DMS79 treated with DMSO at 0.1 percent for 48 hours (cell line): ENCODE data around the gene GRM5.
"Not testable (repeated sequence)": the region's sequence is repeated elsewhere in the genome, so short reads cannot be mapped to it uniquely, and the experiment has no call there.

Experiments
- DNase-seq: peaks from one replicate; lab custom pipeline; 2025; lab: John Stamatoyannopoulos, UW

GRM5 gene

DNA sequence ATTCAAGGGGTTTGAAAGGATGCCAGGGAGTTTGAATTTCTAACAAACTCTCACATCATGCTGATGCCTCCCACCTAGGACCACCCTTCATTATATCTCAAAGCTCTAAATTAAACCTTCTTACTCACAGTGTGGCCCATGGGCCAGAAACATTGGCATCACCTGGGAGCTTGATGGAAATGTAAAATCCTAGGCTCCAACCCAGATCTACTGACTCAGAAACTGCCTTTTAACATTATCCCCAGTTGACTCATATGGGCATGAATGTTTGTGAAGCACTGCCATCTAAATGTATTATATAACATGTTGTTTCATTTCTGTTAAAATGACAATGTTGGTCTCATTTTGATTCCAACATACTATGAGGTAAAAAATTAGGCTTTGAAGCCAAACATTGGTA is 90.3 kb downstream of the GRM5 start:
- DNase-seq, result not testable (repeated sequence)

GRCh38 chr11:88972210-88972609 is 93.6 kb downstream of the GRM5 start:
- DNase-seq, result no peak

- not testable (repeated sequence) for DNase-seq
Measured at GRCh38 chr11:88961621-88962020, 104.2 kb downstream of the GRM5 start.

GRCh38 chr11:88959857-88960256 is 105.9 kb downstream of the GRM5 start:
- not testable (repeated sequence) for DNase-seq

GRCh38 chr11:88950975-88951374 is 114.8 kb downstream of the GRM5 start:
- no peak for DNase-seq

DNA sequence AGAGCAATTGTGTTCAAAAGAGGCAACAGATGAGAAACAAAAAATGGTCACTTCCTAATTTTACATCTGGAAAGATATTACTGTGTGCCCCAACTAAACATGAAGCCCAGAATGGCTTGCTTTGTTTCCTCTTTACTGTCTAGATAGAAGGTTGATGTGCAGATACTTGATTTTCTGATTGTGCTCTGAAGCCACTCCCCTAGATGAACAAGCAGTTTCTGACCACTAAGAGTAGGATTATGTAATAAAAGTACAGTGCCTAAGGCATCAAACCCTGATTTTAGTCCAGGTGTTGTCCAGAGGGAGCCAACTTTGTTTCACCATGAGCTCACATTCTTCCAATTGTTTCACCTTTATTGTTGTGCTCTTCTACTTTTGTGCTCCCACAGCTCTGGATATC is 116.9 kb downstream of the GRM5 start:
- DNase-seq, result not testable (repeated sequence)

DNA sequence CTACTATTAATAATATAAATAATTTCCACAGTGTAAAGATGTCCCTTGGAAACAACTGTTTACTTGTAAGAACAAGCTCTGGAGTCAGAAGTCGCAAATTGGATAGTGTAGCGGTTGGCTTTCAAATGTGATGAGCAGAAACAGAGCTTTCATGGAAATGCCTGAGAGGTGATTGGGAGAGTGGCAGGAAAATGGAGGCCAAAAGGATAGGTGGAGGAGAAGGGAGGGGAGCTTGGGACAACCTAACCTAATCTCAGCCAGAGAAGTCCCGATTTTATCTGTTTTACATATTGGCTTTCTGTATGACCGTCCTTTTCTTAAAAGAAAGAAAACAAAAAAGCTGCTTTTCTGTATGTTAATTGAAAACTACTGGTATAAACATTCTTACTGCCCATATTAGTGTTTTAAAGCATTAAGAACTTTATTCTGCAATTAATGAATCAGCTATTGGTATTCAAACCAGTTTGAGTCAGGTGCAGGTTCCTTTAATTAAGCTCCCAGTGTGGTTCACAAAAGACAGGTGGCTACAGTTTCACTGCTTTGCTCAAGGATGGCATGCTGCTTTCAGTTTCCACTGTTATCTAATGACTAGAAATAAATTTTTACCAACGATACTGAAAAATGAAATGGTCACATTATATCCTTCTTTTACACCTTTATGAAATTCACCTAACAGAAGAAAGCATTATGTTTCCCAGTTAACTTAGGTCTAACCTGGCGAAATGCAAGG is 117.8 kb downstream of the GRM5 start:
- not testable (repeated sequence) for DNase-seq

DNA sequence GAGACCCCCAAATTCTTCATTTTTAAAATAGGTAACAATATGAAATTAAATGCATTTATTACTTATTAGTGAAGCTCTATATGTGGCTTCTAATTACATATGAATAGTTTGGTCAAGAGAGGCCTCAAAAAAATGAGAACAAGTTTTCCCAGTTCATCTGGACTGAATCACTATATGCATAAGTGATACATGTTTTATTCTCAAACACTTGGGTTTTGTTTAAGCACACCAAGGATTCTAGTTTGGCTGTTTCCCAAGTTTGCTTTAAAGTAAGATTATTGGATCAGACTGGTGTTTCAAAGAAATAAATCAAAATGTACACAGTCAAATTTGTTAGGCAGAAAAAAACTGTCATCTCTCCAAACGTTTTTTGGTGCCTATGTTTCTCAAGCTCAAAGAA is 136.1 kb downstream of the GRM5 start:
- not testable (repeated sequence) for DNase-seq

- not testable (repeated sequence) for DNase-seq
Measured at GRCh38 chr11:88917065-88917464, 148.7 kb downstream of the GRM5 start.

DNA sequence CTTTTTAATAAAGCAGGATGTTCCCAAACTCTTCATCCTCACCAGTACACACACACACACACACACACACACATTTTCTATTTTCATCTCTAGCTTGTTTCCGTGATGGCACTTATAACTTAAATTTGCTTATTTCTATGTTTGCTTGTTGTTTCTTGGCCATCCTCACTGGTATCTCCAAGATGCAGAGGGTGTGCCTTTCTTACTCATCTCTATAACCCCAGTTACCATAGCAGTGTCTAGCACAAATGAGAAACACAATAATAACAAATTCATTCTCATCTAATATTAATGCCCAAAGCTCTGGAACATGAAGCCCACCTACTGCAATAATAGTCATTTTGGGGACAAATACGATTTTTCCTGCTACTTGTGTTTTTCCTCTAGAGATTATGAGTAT is 156.3 kb downstream of the GRM5 start:
- DNase-seq, result no peak

- DNase-seq, result not testable (repeated sequence)
Measured at GRCh38 chr11:88901436-88901835, 164.3 kb downstream of the GRM5 start.

- not testable (repeated sequence) for DNase-seq
Measured at GRCh38 chr11:88888855-88889254, 176.9 kb downstream of the GRM5 start.

GRCh38 chr11:88886796-88887195 is 179.0 kb downstream of the GRM5 start:
- no peak for DNase-seq

GRCh38 chr11:88882800-88883199 is 183.0 kb downstream of the GRM5 start:
- not testable (repeated sequence) for DNase-seq

- no peak for DNase-seq
Measured at GRCh38 chr11:88861618-88862017, 204.2 kb downstream of the GRM5 start.

GRCh38 chr11:88860431-88860830 is 205.4 kb downstream of the GRM5 start:
- DNase-seq, result not testable (repeated sequence)

DNA sequence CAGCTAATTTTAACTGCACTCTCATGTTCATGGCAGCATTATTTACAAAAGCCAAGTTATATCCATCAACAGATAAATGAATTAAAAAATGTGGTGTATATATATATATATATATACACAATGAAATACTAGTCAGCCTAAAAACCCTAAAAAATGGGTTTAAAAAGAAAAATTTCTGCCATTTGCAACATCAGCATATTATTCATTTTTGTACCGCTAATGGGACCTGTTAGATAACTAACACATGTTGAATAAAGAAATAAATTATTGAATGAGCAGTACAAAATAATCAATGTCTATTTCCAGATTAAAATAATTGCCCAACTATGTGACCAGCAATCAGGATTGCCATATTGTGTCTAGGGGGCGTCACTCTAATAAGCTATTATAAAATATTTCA is 211.8 kb downstream of the GRM5 start:
- not testable (repeated sequence) for DNase-seq

GRCh38 chr11:88851547-88851946 is 214.2 kb downstream of the GRM5 start:
- not testable (repeated sequence) for DNase-seq

- not testable (repeated sequence) for DNase-seq
Measured at GRCh38 chr11:88849773-88850172, 216.0 kb downstream of the GRM5 start.

DNA sequence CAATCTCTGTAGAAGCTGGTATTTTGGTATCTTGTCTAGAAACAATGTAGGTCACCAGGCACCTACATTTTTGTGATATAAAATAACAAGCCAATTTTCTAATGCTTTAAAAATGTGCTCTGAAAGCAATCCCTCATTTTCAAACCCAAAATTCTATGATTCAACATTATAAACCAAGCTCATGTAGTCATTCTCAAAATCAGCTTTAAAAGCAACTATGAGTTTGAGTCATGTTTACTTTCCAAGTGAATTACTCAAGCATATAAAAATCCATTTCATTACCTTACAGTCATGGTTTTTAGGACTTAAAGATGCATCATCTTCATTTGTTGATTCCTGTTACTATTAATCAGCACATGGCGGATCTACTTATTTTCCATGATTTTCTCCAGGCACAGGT is 216.4 kb downstream of the GRM5 start:
- no peak for DNase-seq

GRCh38 chr11:88846266-88846665 is 219.5 kb downstream of the GRM5 start:
- DNase-seq, result not testable (repeated sequence)

DNA sequence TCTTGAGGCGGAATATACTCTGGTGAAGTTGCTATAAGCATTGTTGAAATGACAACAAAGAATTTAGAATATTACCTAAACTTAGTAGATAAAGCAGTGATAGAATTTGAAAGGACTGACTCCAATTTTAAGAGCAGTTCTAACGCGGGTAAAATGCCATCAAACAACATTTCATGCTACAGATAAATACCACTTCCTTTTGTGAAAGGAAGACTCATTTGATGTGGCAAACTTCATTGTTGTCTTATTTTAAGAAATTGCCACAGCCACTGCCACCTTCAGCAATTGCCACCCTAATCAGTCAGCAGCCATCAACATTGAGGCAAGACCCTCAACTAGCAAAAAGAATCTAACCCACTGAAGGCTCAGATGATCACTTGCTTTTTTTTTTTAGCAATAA is 220.8 kb downstream of the GRM5 start:
- DNase-seq, result not testable (repeated sequence)

DNA sequence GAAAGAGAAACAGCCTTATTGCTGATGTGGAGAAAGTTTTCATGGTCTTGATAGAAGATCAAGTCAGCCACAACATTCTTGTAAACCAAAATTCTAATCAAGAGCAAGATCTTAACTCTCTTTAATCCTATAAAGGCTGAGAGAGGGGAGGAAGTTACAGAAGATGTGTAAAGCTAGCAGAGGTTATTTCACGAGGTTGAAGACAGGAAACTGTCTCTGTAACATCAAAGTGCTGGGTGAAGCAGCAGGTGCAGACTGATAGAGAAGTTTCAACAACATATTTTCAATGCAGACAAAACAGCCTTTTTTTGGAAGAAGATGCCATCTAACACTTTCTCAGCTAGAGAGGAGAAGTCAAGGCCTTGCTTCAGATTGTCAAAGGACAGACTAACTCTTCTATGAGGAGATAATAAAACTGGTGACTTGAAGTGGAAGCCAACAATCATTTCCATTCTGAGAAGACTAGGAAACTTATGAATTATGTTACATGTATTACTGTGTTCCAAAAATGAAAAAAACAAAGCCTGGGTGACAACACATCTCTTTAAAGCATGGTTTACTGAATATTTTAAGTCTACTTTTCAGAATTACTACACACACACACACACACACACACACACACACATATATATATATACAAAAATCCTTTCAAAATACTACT is 221.9 kb downstream of the GRM5 start:
- DNase-seq, result not testable (repeated sequence)
